Upper lobe of left lung (tissue), 6 donors: ENCODE data around the gene WIPF2. TPM values are rescaled to one million over a fixed set of nuclear protein-coding genes. Genes with fewer than 3 reads are reported as not detected.
"Not testable (repeated sequence)": the region's sequence is repeated elsewhere in the genome, so short reads cannot be mapped to it uniquely, and the experiment has no call there.

ENCODE experiments used
- ATAC-seq, 2 donors: fragments of 200-7000 bp; cut with Tn5 transposase; one replicate each; pipeline ENCODE4 v1.9.1; 2022; ENCODE audit warnings: mild to moderate bottlenecking in 2 of 2, moderate library complexity in 2 of 2; ENCODE audit not compliant: low FRiP score in 2 of 2
- DNase-seq, 2 donors: peaks; one replicate each; pipeline ENCODE4 v3.0.0-alpha.2; 2019 to 2020
- H3K27ac ChIP-seq, 4 donors: fragments of 200-600 bp; sonication (generic); one replicate each; pipeline ENCODE4 v1.5.1; 2016 to 2019
- H3K27me3 ChIP-seq, 4 donors: fragments of 200-600 bp; sonication (generic); one replicate each; pipeline ENCODE4 v1.5.1; 2017 to 2019
- H3K36me3 ChIP-seq, 4 donors: fragments of 200-600 bp; sonication (generic); one replicate each; pipeline ENCODE4 v1.5.1; 2016 to 2019
- H3K4me1 ChIP-seq, 4 donors: fragments of 200-600 bp; sonication (generic); one replicate each; pipeline ENCODE4 v1.5.1; 2018 to 2019
- H3K4me3 ChIP-seq, 4 donors: fragments of 200-600 bp; sonication (generic); one replicate each; pipeline ENCODE4 v1.5.1; 2017 to 2019; ENCODE audit warnings: mild to moderate bottlenecking in 2 of 4, moderate library complexity in 1 of 4
- H3K9me3 ChIP-seq, 4 donors: fragments of 200-600 bp; sonication (generic); one replicate each; pipeline ENCODE4 v1.5.1; 2018 to 2019
- EP300 ChIP-seq, 4 donors: sonication (generic); formaldehyde crosslinking; IDR thresholded peaks; one replicate each; pipeline ENCODE4 v1.5.1; 2017; ENCODE audit warnings: antibody characterized with exemption in 4 of 4, control low read depth in 2 of 4
- POLR2A ChIP-seq, 4 donors: fragments of 450-650 bp; IDR thresholded peaks; one replicate each; pipeline ENCODE4 v1.5.1; 2016 to 2017; ENCODE audit warnings: antibody characterized with exemption in 4 of 4, mild to moderate bottlenecking in 2 of 4
- POLR2AphosphoS5 ChIP-seq, 2 donors: sonication (generic); formaldehyde crosslinking; IDR thresholded peaks; one replicate each; pipeline ENCODE4 v1.5.1; 2017; ENCODE audit warnings: antibody characterized with exemption in 2 of 2
- WGBS, 2 donors: methylation state at CpG; one replicate each; pipeline ENCODE4 v1.1.5; 2017 to 2018; 5-methylcytosine and 5-hydroxymethylcytosine counted together
- total RNA-seq, 6 donors: library from RNA; depleted of rRNA in 4 of 6; stranded (reverse); fragments of >200 nt in 4 of 6; gene quantifications; one replicate each; pipeline versions ENCODE4 v1.1.0 to v1.2.1, GENCODE V29; 2016 to 2021
- TF ChIP-seq, protein P1 (sequence below), 6 experiments: fragments of 450-650 bp in 4 of 6; fragments of 200-600 bp in 2 of 6; sonication (generic) in 2 of 6; IDR thresholded peaks; one replicate each; pipeline ENCODE4 v1.5.1; 2016 to 2019; ENCODE audit warnings: antibody characterized with exemption in 6 of 6
- donor health status: DM: no; HTN: no; CAD: no; lungs with moderate emphysema.
- donor health status: DM: no; HTN: yes; CAD: no; lungs with severe emphysema.

WIPF2 gene
- total RNA-seq, 6 donors from 2014 or later: 19.9 to 39.8 (median 26.2) TPM

DNA sequence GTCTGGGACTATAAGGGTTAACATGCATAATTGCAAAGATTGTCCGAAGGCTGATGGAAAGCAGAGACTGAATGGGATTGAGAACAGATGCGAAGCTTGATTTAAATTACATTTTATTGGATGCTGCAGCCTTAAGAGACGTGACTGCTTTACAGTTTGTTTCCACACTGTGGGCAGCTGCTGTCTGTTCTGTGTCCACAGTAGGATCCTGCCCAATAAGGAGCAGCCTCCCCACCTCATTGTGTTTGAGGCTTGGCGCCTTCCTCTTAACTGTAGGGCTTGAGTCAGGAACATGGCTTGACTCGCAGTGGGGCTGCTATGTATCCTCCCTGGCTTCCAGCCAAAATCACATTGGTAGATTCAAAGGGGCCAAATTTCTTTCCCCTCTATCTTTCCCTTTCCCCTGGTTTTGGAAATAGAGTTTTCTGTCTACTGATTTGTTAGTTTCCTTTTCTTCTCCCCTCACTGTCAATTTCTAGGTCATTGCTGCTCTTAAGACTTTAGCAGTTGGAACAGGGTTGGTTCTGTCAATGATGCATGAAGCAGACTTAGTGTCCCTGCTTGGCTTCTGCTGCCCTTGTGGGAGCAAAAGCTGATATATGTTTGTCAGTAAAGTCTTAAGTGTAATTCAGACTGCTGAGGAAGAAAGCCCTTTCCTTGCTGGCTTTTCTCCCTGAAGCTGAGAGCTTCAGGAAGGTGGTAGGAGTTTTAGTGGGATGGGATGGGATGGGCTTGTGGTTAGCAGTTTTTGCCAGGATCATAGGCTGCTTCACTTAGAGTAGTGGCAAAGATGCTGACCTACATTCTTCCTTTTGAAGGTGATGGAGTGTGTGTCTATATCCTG, 84.8 kb downstream of the WIPF2 start:
- ATAC-seq: peak; percentile 42 to 71
- Histone ChIP-seq H3K4me1 (peaks cover 38 to 52% (median 44%) of the 10 kb centered on the region in 4 donors), H3K27me3 (no peaks in the 10 kb centered on the region), H3K36me3 (no peaks in the 10 kb centered on the region), H3K27ac (peak overlapping the region in 3 of 4 donors; percentile 26 to 55 (median 26)), H3K9me3 (no peaks in the 10 kb centered on the region), H3K4me3 (no peak overlapping the region)
- DNase-seq: no peak
- WGBS, 2 donors: 32 to 40% methylated on average over 4 to 5 of the region's 5 CpGs
- TF ChIP-seq POLR2A (IDR thresholded peaks at IDR 0.05) (no peak), EP300 (IDR thresholded peaks at IDR 0.05) (no peak), POLR2AphosphoS5 (IDR thresholded peaks at IDR 0.05) (no peak)
- TF ChIP-seq, protein P1, sequence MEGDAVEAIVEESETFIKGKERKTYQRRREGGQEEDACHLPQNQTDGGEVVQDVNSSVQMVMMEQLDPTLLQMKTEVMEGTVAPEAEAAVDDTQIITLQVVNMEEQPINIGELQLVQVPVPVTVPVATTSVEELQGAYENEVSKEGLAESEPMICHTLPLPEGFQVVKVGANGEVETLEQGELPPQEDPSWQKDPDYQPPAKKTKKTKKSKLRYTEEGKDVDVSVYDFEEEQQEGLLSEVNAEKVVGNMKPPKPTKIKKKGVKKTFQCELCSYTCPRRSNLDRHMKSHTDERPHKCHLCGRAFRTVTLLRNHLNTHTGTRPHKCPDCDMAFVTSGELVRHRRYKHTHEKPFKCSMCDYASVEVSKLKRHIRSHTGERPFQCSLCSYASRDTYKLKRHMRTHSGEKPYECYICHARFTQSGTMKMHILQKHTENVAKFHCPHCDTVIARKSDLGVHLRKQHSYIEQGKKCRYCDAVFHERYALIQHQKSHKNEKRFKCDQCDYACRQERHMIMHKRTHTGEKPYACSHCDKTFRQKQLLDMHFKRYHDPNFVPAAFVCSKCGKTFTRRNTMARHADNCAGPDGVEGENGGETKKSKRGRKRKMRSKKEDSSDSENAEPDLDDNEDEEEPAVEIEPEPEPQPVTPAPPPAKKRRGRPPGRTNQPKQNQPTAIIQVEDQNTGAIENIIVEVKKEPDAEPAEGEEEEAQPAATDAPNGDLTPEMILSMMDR (IDR thresholded peaks at IDR 0.05): no peak

DNA sequence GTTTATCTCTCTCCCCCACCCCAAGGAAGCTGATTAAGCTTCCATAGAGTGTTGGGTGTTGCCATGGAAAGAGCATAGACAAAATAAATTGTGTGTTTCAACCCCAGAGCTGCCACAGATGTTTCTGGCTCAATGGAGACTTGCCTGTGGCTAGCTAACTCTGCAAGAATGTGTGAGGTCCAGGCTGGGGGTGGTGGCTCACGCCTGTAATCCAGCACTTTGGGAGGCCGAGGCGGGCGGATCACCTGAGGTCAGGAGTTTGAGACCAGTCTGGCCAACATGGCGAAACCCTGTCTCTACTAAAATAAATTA, 85.4 kb downstream of the WIPF2 start:
- not testable (repeated sequence) for H3K4me3 ChIP-seq, H3K9me3 ChIP-seq, H3K27me3 ChIP-seq, DNase-seq, H3K36me3 ChIP-seq
- Histone ChIP-seq H3K4me1 (peaks cover 44 to 58% (median 50%) of the 10 kb centered on the region in 4 donors), H3K27ac (peak overlapping the region in 2 of 4 donors; percentile 26 to 55)
- ATAC-seq: peak in 1 of 2 donors; percentile 74
- 53 to 68% methylated on average over 3 to 5 of the region's 5 CpGs for WGBS, 2 donors

DNA sequence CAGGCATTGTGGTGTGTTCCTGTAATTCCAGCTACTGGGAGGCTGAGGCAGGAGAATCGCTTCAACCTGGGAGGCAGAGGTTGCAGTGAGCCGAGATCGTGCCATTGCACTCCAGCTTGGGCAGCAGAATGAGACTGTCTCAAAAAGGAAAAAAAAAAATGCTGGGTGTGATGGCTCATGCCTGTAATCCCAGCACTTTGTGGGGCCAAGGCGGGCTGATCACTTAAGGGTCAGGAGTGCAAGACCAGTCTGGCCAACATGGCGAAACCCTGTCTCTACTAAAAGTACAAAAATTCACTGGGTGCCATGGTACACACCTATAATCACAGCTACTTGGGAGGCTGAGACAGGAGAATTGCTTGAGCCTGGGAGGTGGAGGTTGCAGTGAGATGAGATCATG, 85.8 kb downstream of the WIPF2 start:
- WGBS, 2 donors: 78 to 91% methylated on average over 5 of the region's 5 CpGs
- not testable (repeated sequence) for ATAC-seq, H3K27me3 ChIP-seq, H3K4me3 ChIP-seq, H3K9me3 ChIP-seq, H3K36me3 ChIP-seq, DNase-seq
- H3K27ac ChIP-seq: peak overlapping the region in 1 of 4 donors; percentile 32
- H3K4me1 ChIP-seq: peaks cover 47 to 62% (median 54%) of the 10 kb centered on the region in 4 donors

GRCh38 chr17:40306395-40306794, 87.3 kb downstream of the WIPF2 start:
- no peak for TF ChIP-seq EP300 (IDR thresholded peaks at IDR 0.05)
- TF ChIP-seq POLR2AphosphoS5 (IDR thresholded peaks at IDR 0.05): no peak
- TF ChIP-seq, protein P1 (IDR thresholded peaks at IDR 0.05): no peak
- TF ChIP-seq POLR2A (IDR thresholded peaks at IDR 0.05): no peak
- H3K9me3 ChIP-seq: no peaks in the 10 kb centered on the region
- peak overlapping the region; percentile 68 to 89 (median 81) for H3K27ac ChIP-seq
- H3K4me1 ChIP-seq: peaks cover 62 to 77% (median 69%) of the 10 kb centered on the region in 4 donors
- no peaks in the 10 kb centered on the region for H3K36me3 ChIP-seq
- no peaks in the 10 kb centered on the region for H3K27me3 ChIP-seq
- WGBS, 2 donors: 38 to 50% methylated on average over 2 of the region's 2 CpGs
- DNase-seq: no peak
- no peak for ATAC-seq
- H3K4me3 ChIP-seq: no peak overlapping the region

DNA sequence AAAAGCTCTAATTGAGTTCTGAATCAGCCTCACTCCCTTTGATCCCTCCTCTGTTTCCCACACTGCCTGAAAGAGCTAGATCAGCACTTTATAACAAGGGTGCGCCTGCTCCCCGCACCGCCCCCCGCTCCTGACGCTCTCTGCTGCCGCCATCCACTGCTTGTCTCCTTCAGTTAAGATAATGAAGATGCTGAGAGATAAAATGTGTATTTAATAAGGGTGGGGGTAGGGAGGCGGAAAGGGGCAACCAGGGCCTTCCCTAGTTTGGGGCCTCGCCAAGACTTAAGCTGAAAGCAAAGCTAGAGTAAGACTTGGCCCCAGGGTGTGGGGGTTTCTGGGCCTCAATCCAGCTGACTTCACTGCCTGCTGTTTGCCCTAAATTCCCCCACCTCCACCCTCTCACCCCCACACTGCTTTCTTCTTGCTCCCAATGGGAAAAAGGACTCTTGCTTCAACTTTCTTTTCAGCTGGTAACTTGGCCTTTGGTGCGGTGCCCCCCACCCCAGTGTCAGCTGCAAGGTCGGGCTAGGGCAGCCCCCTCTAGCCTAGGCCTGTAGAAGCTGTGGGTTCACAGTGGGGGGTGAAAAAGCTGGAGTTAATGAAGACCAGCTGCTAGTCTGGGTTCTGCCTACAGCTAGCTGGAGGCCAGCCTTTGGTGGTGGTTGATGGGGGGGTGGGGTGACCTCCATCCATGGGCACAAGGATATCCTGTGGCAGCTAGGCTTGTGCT, 88.1 kb downstream of the WIPF2 start:
- H3K27ac ChIP-seq: peak overlapping the region; percentile 68 to 89 (median 81)
- H3K36me3 ChIP-seq: no peaks in the 10 kb centered on the region
- 42 to 58% methylated on average over 10 of the region's 10 CpGs for WGBS, 2 donors
- ATAC-seq (no peak), DNase-seq (peak in 1 of 2 donors; percentile 72)
- TF ChIP-seq, protein P1 (IDR thresholded peaks at IDR 0.05): no peak
- TF ChIP-seq POLR2A (IDR thresholded peaks at IDR 0.05): no peak
- no peak for TF ChIP-seq POLR2AphosphoS5 (IDR thresholded peaks at IDR 0.05)
- no peak for TF ChIP-seq EP300 (IDR thresholded peaks at IDR 0.05)
- peaks cover 70 to 85% (median 77%) of the 10 kb centered on the region in 4 donors for H3K4me1 ChIP-seq
- no peaks in the 10 kb centered on the region for H3K27me3 ChIP-seq
- no peak overlapping the region for H3K4me3 ChIP-seq
- no peaks in the 10 kb centered on the region for H3K9me3 ChIP-seq
